Trophoblast cell (in vitro differentiated cells and primary cell): ENCODE results near the gene RIMS1.

Experiments
- DNase-seq, 2 donors: peaks; one replicate each; pipeline ENCODE4 v3.0.0-alpha.2; 2016
- H2AFZ ChIP-seq: 2 replicates; pipeline ENCODE4 v1.6.1; 2013; ENCODE audit warnings: low read length, moderate library complexity, mild to moderate bottlenecking; ENCODE audit not compliant: insufficient read depth, poor library complexity
- H2AK5ac ChIP-seq: 2 replicates; pipeline ENCODE4 v1.6.1; 2013; ENCODE audit warnings: mild to moderate bottlenecking, low read length
- H2BK120ac ChIP-seq: 2 replicates; pipeline ENCODE4 v1.6.1; 2013; ENCODE audit warnings: low read length, mild to moderate bottlenecking, moderate library complexity; ENCODE audit not compliant: insufficient read depth, poor library complexity
- H2BK12ac ChIP-seq: 2 replicates; pipeline ENCODE4 v1.6.1; 2013; ENCODE audit warnings: mild to moderate bottlenecking, low read length, moderate library complexity
- H2BK5ac ChIP-seq: 2 replicates; pipeline ENCODE4 v1.6.1; 2013; ENCODE audit warnings: low read length, low read depth, moderate library complexity, mild to moderate bottlenecking; ENCODE audit not compliant: poor library complexity
- H3K14ac ChIP-seq: 2 replicates; pipeline ENCODE4 v1.6.1; 2013; ENCODE audit warnings: mild to moderate bottlenecking, low read length
- H3K18ac ChIP-seq: 2 replicates; pipeline ENCODE4 v1.6.1; 2013; ENCODE audit warnings: mild to moderate bottlenecking, low read length
- H3K23ac ChIP-seq: 2 replicates; pipeline ENCODE4 v1.6.1; 2013; ENCODE audit warnings: low read length
- H3K27ac ChIP-seq: 2 replicates; pipeline ENCODE4 v1.5.1; 2013; ENCODE audit warnings: low read depth, mild to moderate bottlenecking, inconsistent platforms, low read length, moderate library complexity
- H3K27me3 ChIP-seq: 2 replicates; pipeline ENCODE4 v1.6.1; 2013; ENCODE audit warnings: inconsistent platforms, mild to moderate bottlenecking, low read length, moderate library complexity; ENCODE audit not compliant: insufficient read depth
- H3K36me3 ChIP-seq, 2 experiments: 1 replicate in 1 of 2; 2 replicates in 1 of 2; pipeline ENCODE4 v1.6.1; 2013; ENCODE audit warnings: low read length in 2 of 2, mild to moderate bottlenecking in 2 of 2, moderate library complexity in 1 of 2; ENCODE audit not compliant: insufficient read depth in 2 of 2, control insufficient read depth in 1 of 2
- H3K4ac ChIP-seq: 2 replicates; pipeline ENCODE4 v1.6.1; 2013; ENCODE audit warnings: low read depth, mild to moderate bottlenecking, low read length, moderate library complexity
- H3K4me1 ChIP-seq, 2 experiments: 1 replicate in 1 of 2; 2 replicates in 1 of 2; pipeline ENCODE4 v1.6.1; 2013; ENCODE audit warnings: low read length in 2 of 2, mild to moderate bottlenecking in 2 of 2, moderate library complexity in 1 of 2; ENCODE audit not compliant: insufficient read depth in 2 of 2, control insufficient read depth in 1 of 2
- H3K4me2 ChIP-seq: 2 replicates; pipeline ENCODE4 v1.6.1; 2013; ENCODE audit warnings: inconsistent platforms, mild to moderate bottlenecking, low read length, moderate library complexity
- H3K4me3 ChIP-seq: 2 replicates; pipeline ENCODE4 v1.5.1; 2013; ENCODE audit warnings: mild to moderate bottlenecking, low read depth, low read length, inconsistent platforms
- H3K79me1 ChIP-seq: one replicate; pipeline ENCODE4 v1.6.1; 2013; ENCODE audit warnings: low read length
- H3K79me2 ChIP-seq: 2 replicates; pipeline ENCODE4 v1.6.1; 2013; ENCODE audit warnings: low read length, mild to moderate bottlenecking; ENCODE audit not compliant: control insufficient read depth, insufficient read depth, poor library complexity
- H3K9ac ChIP-seq: 2 replicates; pipeline ENCODE4 v1.6.1; 2013; ENCODE audit warnings: mild to moderate bottlenecking, low read length
- H3K9me3 ChIP-seq: 2 replicates; pipeline ENCODE4 v1.6.1; 2013; ENCODE audit warnings: low read depth, mild to moderate bottlenecking, control low read depth, inconsistent platforms, low read length; ENCODE audit not compliant: insufficient read depth
- H4K12ac ChIP-seq: 2 replicates; pipeline ENCODE4 v1.6.1; 2013; ENCODE audit warnings: low read depth, mild to moderate bottlenecking, low read length, moderate library complexity
- H4K8ac ChIP-seq: 2 replicates; pipeline ENCODE4 v1.6.1; 2013; ENCODE audit warnings: low read depth, mild to moderate bottlenecking, low read length, moderate library complexity
- H4K91ac ChIP-seq: one replicate; pipeline ENCODE4 v1.6.1; 2013; ENCODE audit warnings: low read depth, mild to moderate bottlenecking, low read length, moderate library complexity
- WGBS: extraction: QIAGEN DNeasy Blood & Tissue Kit; methylation state at CpG from one replicate; pipeline ENCODE4 v1.1.7; 2013; ENCODE audit warnings: missing lambda C conversion rate; ENCODE audit not compliant: insufficient read length, insufficient coverage; ENCODE audit errors: extremely low coverage; 5-methylcytosine and 5-hydroxymethylcytosine counted together

Gene RIMS1

DNA sequence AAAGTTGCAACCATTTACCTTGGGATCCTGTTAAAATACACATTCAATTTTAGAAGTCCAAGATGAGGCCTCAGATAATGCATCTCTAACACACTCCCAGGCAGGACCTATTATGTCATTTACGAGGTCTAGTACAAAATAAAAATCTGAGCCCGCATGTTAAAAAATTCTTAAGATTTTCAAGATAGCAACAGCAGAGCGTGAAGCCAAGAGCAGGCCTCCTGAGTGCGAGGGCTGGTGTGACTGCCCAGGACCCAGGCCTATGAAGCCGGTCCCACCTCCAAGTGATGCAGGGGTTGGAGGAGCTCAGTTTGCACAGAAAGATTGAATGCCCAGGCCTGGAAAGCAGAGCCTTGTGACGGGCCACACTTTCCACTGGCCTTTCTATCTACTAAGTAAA lies 524.4 kb downstream of the RIMS1 start:
- H3K23ac ChIP-seq, result no peak overlapping the region
- H2BK5ac ChIP-seq, result no peak overlapping the region
- H3K18ac ChIP-seq, result no peak overlapping the region
- H3K9ac ChIP-seq, result no peak overlapping the region
- H2BK120ac ChIP-seq, result no peak overlapping the region
- WGBS, result no CpG with 5 or more reads among the region's 6 CpGs
- no peaks in the 10 kb centered on the region for H3K79me2 ChIP-seq
- H3K4ac ChIP-seq, result no peak overlapping the region
- no peak overlapping the region for H2BK12ac ChIP-seq
- no peak overlapping the region for H3K4me3 ChIP-seq
- H4K12ac ChIP-seq, result no peak overlapping the region
- H3K36me3 ChIP-seq, result no peaks in the 10 kb centered on the region
- H3K14ac ChIP-seq, result no peak overlapping the region
- no peak overlapping the region for H3K4me2 ChIP-seq
- no peaks in the 10 kb centered on the region for H3K27me3 ChIP-seq
- H2AFZ ChIP-seq, result no peak overlapping the region
- no peaks in the 10 kb centered on the region for H3K4me1 ChIP-seq
- H3K27ac ChIP-seq, result no peak overlapping the region
- no peak overlapping the region for H2AK5ac ChIP-seq
- H4K8ac ChIP-seq, result no peak overlapping the region
- peak; percentile 57 to 93 for DNase-seq
- H3K79me1 ChIP-seq, result no peaks in the 10 kb centered on the region
- no peak overlapping the region for H4K91ac ChIP-seq
- no peaks in the 10 kb centered on the region for H3K9me3 ChIP-seq

DNA sequence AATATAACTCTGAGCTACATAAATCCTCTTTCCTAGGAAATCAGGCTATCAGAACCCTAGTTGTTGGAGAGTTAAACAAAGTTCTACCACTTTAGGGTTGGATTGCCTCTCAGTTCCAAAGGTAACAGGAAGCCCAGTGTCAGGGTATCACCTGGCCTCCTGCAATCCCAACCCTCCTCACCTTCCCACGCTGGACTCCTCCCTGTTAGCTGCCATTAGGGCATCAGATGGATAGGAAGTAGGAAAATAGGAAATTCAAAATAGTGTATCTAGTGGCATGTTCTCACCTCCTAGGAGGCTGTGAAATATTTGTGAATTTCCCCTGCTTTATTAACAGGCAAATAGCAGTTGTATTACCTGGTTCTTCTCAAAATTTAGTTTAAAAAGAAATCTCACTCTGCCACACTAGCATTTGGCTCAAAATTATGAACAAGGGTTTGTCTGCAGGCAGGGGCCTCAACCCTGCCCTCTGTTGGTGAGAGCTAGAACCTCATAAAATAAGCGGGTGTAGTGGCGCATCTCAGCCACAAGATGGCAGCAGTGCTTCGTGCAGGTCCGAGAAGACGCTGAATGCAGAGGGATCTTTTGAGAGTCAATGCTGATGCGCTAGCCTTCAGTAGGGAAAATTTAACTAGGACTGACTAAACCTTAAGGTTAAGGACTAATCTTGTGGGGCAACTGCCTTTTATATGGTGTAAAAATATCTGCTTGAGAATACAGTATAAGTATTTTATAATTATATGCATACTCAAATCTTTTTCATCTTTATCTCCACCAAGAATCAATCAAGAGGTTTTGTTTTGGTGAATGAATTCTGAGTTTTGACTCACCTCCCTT lies 525.7 kb downstream of the RIMS1 start:
- Histone ChIP-seq H3K4me1 (no peaks in the 10 kb centered on the region), H4K8ac (no peak overlapping the region), H4K12ac (no peak overlapping the region), H3K9me3 (no peaks in the 10 kb centered on the region), H3K9ac (no peak overlapping the region), H2BK12ac (no peak overlapping the region), H3K79me2 (no peaks in the 10 kb centered on the region), H3K27me3 (no peaks in the 10 kb centered on the region), H3K4me2 (no peak overlapping the region), H3K4me3 (no peak overlapping the region), H2AK5ac (no peak overlapping the region), H3K14ac (no peak overlapping the region), H2BK120ac (no peak overlapping the region), H3K36me3 (no peaks in the 10 kb centered on the region), H3K4ac (no peak overlapping the region), H3K27ac (no peak overlapping the region), H2BK5ac (no peak overlapping the region), H2AFZ (no peak overlapping the region), H3K79me1 (no peaks in the 10 kb centered on the region), H3K23ac (no peak overlapping the region), H3K18ac (no peak overlapping the region), H4K91ac (no peak overlapping the region)
- DNase-seq, result peak; percentile 58 to 91
- no CpG with 5 or more reads among the region's 7 CpGs for WGBS

DNA sequence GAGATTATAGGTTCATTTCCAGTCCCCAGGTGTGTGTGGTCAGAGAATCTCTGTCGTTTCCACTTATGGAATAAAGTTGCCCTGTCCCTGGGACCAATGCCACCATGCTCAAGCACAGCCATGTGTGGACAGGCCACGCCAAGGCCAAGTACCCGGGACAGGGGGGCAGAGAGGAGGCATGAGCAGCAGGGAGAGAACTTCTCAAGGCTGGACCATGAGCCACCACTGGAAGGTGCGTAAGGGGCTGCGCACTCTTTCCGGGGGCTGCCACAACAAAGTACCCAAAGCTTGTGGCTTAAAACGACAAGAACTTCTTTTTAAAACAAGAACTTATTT lies 526.3 kb downstream of the RIMS1 start:
- DNase-seq, result no peak
- no peak overlapping the region for H3K9ac ChIP-seq
- no peaks in the 10 kb centered on the region for H3K4me1 ChIP-seq
- H2BK5ac ChIP-seq, result no peak overlapping the region
- no peak overlapping the region for H4K12ac ChIP-seq
- H3K27ac ChIP-seq, result no peak overlapping the region
- H3K23ac ChIP-seq, result no peak overlapping the region
- no peaks in the 10 kb centered on the region for H3K9me3 ChIP-seq
- no peaks in the 10 kb centered on the region for H3K36me3 ChIP-seq
- no peak overlapping the region for H4K91ac ChIP-seq
- H4K8ac ChIP-seq, result no peak overlapping the region
- H3K4me2 ChIP-seq, result no peak overlapping the region
- H2AK5ac ChIP-seq, result no peak overlapping the region
- WGBS, result no CpG with 5 or more reads among the region's 7 CpGs
- H2AFZ ChIP-seq, result no peak overlapping the region
- H3K14ac ChIP-seq, result no peak overlapping the region
- H2BK120ac ChIP-seq, result no peak overlapping the region
- no peaks in the 10 kb centered on the region for H3K79me1 ChIP-seq
- no peak overlapping the region for H2BK12ac ChIP-seq
- no peak overlapping the region for H3K18ac ChIP-seq
- H3K27me3 ChIP-seq, result no peaks in the 10 kb centered on the region
- no peak overlapping the region for H3K4ac ChIP-seq
- no peak overlapping the region for H3K4me3 ChIP-seq
- no peaks in the 10 kb centered on the region for H3K79me2 ChIP-seq

DNA sequence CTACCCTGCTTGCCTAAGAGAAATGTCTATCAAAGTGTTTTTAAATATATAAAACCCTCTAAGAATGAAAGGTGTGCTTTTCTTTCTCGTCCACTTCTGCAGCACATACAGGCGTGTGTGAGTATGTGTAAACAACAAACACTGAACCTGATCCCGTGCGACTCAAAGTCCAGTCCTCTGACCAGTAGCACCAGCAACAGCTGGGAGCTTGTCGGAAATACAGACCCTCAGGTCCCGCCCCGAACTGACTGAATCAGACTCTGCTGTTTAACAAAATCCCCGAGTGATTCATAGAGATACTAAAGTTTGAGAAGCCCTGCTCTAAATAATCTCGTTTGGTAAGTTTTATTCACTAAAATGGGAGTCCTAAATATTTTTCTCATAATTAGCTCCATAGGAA lies 527.5 kb downstream of the RIMS1 start:
- no peak overlapping the region for H2BK12ac ChIP-seq
- no peaks in the 10 kb centered on the region for H3K79me1 ChIP-seq
- H3K4me2 ChIP-seq, result no peak overlapping the region
- H2AFZ ChIP-seq, result no peak overlapping the region
- WGBS, result no CpG with 5 or more reads among the region's 9 CpGs
- no peak overlapping the region for H4K12ac ChIP-seq
- no peaks in the 10 kb centered on the region for H3K9me3 ChIP-seq
- H3K18ac ChIP-seq, result no peak overlapping the region
- no peak overlapping the region for H4K91ac ChIP-seq
- no peak overlapping the region for H2BK5ac ChIP-seq
- no peak overlapping the region for H3K23ac ChIP-seq
- H3K4me1 ChIP-seq, result no peaks in the 10 kb centered on the region
- peak in 1 of 2 donors; percentile 28 for DNase-seq
- no peak overlapping the region for H3K4me3 ChIP-seq
- H4K8ac ChIP-seq, result no peak overlapping the region
- no peak overlapping the region for H3K4ac ChIP-seq
- H2AK5ac ChIP-seq, result no peak overlapping the region
- H3K14ac ChIP-seq, result no peak overlapping the region
- no peaks in the 10 kb centered on the region for H3K36me3 ChIP-seq
- no peaks in the 10 kb centered on the region for H3K27me3 ChIP-seq
- H2BK120ac ChIP-seq, result no peak overlapping the region
- H3K79me2 ChIP-seq, result no peaks in the 10 kb centered on the region
- no peak overlapping the region for H3K27ac ChIP-seq
- no peak overlapping the region for H3K9ac ChIP-seq
